ENCODE measurements around the gene ATP6AP1.
"Not testable (repeated sequence)": the region's sequence is repeated elsewhere in the genome, so short reads cannot be mapped to it uniquely, and the experiment has no call there.

The ATP6AP1 gene

GRCh38 chrX:154399527-154400368 lies 28.7 kb upstream of the ATP6AP1 start:
- no peak for DNase-seq

- DNase-seq, result not testable (repeated sequence)
Measured at GRCh38 chrX:154400369-154400817, 28.1 kb upstream of the ATP6AP1 start.

GRCh38 chrX:154401045-154401799 lies 27.3 kb upstream of the ATP6AP1 start:
- DNase-seq, result no peak

- DNase-seq, result no peak
Measured at GRCh38 chrX:154401918-154402621, 26.4 kb upstream of the ATP6AP1 start.

- DNase-seq, result no peak
Measured at GRCh38 chrX:154402622-154403127, 25.8 kb upstream of the ATP6AP1 start.

GRCh38 chrX:154403192-154403591 lies 25.3 kb upstream of the ATP6AP1 start:
- no peak for DNase-seq

GRCh38 chrX:154403858-154404257 lies 24.6 kb upstream of the ATP6AP1 start:
- DNase-seq, result no peak

GRCh38 chrX:154404625-154405192 lies 23.8 kb upstream of the ATP6AP1 start:
- no peak for DNase-seq

- DNase-seq, result no peak
Measured at GRCh38 chrX:154408659-154409221, 19.7 kb upstream of the ATP6AP1 start.

GRCh38 chrX:154409222-154409871 lies 19.1 kb upstream of the ATP6AP1 start, which contains the start of gene DNASE1L1:
Gene DNASE1L1 (minus strand): TSS chrX:154409254. CDS start chrX:154405568, 3,686 bp downstream.
- DNase-seq, result no peak

GRCh38 chrX:154411981-154412340 lies 16.5 kb upstream of the ATP6AP1 start:
- DNase-seq, result peak; percentile 75

- DNase-seq, result no peak
Measured at GRCh38 chrX:154412468-154412867, 16.0 kb upstream of the ATP6AP1 start.

- DNase-seq, result no peak
Measured at GRCh38 chrX:154413142-154413541, 15.3 kb upstream of the ATP6AP1 start.

GRCh38 chrX:154417157-154417556 lies 11.3 kb upstream of the ATP6AP1 start:
- DNase-seq, result no peak

GRCh38 chrX:154419189-154419588 lies 9.3 kb upstream of the ATP6AP1 start:
- no peak for DNase-seq

GRCh38 chrX:154419688-154420401 lies 8.6 kb upstream of the ATP6AP1 start:
- DNase-seq, result no peak

GRCh38 chrX:154420402-154420756 lies 8.1 kb upstream of the ATP6AP1 start:
- DNase-seq, result no peak

- no peak for DNase-seq
Measured at GRCh38 chrX:154426916-154427770, 1.3 kb upstream of the ATP6AP1 start.

GRCh38 chrX:154429711-154430110 lies 1.2 kb downstream of the ATP6AP1 start:
- DNase-seq, result no peak

- DNase-seq, result no peak
Measured at GRCh38 chrX:154430479-154430878, 2.0 kb downstream of the ATP6AP1 start.
